Ovary (tissue), 3 donors: ENCODE data around the gene GLB1L.

Source experiments
- EP300 ChIP-seq: sonication (generic); formaldehyde crosslinking; IDR thresholded peaks from one replicate; pipeline ENCODE4 v1.6.1; 2017; ENCODE audit warnings: antibody characterized with exemption
- POLR2A ChIP-seq: fragments of 450-650 bp; IDR thresholded peaks from one replicate; pipeline ENCODE4 v1.6.1; 2017; ENCODE audit warnings: antibody characterized with exemption, mild to moderate bottlenecking, moderate library complexity
- TF ChIP-seq, protein P1 (sequence below), 3 donors: fragments of 450-650 bp in 2 of 3; fragments of 200-600 bp in 1 of 3; IDR thresholded peaks; one replicate each; pipeline versions ENCODE4 v1.5.1 to v1.8.0; 2016 to 2022; ENCODE audit warnings: antibody characterized with exemption in 3 of 3, mild to moderate bottlenecking in 1 of 3
- donor health status: DM: no; HTN: no; CAD: no.

DNA sequence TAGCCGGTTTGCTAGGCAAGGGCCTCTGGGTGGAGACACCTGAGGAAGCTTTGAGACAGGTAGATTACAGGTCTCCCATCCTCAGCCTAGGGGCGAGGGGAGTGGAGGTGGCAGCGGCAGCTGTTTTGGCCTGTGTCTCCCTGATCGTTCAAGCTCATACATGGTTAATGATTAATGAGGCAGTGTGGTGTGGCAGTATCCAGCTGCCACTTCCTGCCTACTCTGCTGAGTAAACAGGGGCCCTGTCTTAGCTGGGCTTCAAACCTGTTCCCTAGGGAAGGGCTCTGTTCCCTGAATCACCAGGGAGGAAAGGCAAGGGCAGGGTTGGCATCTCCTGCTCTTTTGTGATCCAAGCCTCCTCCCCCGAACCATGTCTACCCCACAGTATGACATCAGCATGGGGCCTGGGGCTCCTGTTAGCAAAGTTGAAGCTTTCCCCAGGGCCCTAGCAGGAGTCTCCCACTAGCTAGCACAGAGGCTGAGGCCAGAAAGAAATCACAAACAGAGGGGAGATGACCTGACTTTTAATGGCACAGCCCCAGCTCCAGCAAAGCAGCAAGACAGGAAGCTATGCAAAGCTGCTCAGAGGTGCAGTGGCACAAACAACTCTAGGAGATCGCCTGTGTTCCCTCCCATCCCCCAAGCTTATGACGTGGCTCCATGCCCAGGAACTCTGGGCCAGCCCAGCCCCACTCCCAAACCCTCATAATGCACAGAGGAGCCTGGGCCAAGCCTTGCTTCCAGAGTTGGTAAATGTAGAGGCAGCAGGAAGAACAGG, 4.1 kb upstream of the GLB1L start:
- TF ChIP-seq, protein P1, sequence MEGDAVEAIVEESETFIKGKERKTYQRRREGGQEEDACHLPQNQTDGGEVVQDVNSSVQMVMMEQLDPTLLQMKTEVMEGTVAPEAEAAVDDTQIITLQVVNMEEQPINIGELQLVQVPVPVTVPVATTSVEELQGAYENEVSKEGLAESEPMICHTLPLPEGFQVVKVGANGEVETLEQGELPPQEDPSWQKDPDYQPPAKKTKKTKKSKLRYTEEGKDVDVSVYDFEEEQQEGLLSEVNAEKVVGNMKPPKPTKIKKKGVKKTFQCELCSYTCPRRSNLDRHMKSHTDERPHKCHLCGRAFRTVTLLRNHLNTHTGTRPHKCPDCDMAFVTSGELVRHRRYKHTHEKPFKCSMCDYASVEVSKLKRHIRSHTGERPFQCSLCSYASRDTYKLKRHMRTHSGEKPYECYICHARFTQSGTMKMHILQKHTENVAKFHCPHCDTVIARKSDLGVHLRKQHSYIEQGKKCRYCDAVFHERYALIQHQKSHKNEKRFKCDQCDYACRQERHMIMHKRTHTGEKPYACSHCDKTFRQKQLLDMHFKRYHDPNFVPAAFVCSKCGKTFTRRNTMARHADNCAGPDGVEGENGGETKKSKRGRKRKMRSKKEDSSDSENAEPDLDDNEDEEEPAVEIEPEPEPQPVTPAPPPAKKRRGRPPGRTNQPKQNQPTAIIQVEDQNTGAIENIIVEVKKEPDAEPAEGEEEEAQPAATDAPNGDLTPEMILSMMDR (IDR thresholded peaks at IDR 0.05), result no peak
- TF ChIP-seq EP300 (no peak), POLR2A (no peak)
